Uterus (tissue), 4 donors: ENCODE data around the gene DHRS12. TPM values are rescaled to one million over a fixed set of nuclear protein-coding genes. Genes with fewer than 3 reads are reported as not detected.

Experiments used
- DNase-seq, 2 donors: peaks; one replicate each; pipeline ENCODE4 v3.0.0-alpha.2; 2019 to 2020
- H3K27ac ChIP-seq, 2 donors: fragments of 200-600 bp; sonication (generic); 1 replicate in 1 of 2; 2 replicates in 1 of 2; pipeline ENCODE4 v1.5.1; 2016 to 2018
- H3K27me3 ChIP-seq, 2 donors: fragments of 200-600 bp; sonication (generic); one replicate each; pipeline ENCODE4 v1.5.1; 2018 to 2019; ENCODE audit warnings: control low read depth in 1 of 2
- H3K36me3 ChIP-seq, 2 donors: fragments of 200-600 bp; sonication (generic); one replicate each; pipeline ENCODE4 v1.5.1; 2019; ENCODE audit warnings: control low read depth in 1 of 2
- H3K4me1 ChIP-seq, 2 donors: fragments of 200-600 bp; sonication (generic); one replicate each; pipeline ENCODE4 v1.5.1; 2018 to 2019; ENCODE audit warnings: control low read depth in 1 of 2
- H3K4me3 ChIP-seq, 2 donors: fragments of 200-600 bp; sonication (generic); 1 replicate in 1 of 2; 2 replicates in 1 of 2; pipeline ENCODE4 v1.5.1; 2018 to 2019; ENCODE audit warnings: mild to moderate bottlenecking in 1 of 2
- H3K9me3 ChIP-seq, 2 donors: fragments of 200-600 bp; sonication (generic); one replicate each; pipeline ENCODE4 v1.5.1; 2019; ENCODE audit warnings: control low read depth in 1 of 2
- CTCF ChIP-seq, 4 experiments: fragments of 200-600 bp in 2 of 4; fragments of 450-650 bp in 2 of 4; sonication (generic) in 2 of 4; IDR thresholded peaks; one replicate each; pipeline ENCODE4 v1.5.1; 2016 to 2019; ENCODE audit warnings: antibody characterized with exemption in 4 of 4, mild to moderate bottlenecking in 2 of 4, moderate library complexity in 1 of 4
- POLR2A ChIP-seq, 2 donors: fragments of 450-650 bp; IDR thresholded peaks; one replicate each; pipeline ENCODE4 v1.6.1; 2016; ENCODE audit warnings: antibody characterized with exemption in 2 of 2, mild to moderate bottlenecking in 1 of 2, moderate library complexity in 1 of 2
- intact Hi-C: fragments of 100-400 bp; cut with DNase I; formaldehyde crosslinking; loops from one replicate; pipeline ENCODE4 v1.15.1; 2023; ENCODE audit warnings: low total_unique reads
- total RNA-seq, 4 donors: library from RNA; depleted of rRNA in 3 of 4; stranded (reverse); fragments of >200 nt in 3 of 4; gene quantifications; one replicate each; pipeline versions ENCODE4 v1.1.0 to v1.2.4, GENCODE V29; 2014 to 2023
- donor health status: DM: yes; HTN: yes; CAD: no.

Gene DHRS12
- total RNA-seq, 4 donors from 2014 or later, result 5.4 to 18.8 (median 8.5) TPM

DNA sequence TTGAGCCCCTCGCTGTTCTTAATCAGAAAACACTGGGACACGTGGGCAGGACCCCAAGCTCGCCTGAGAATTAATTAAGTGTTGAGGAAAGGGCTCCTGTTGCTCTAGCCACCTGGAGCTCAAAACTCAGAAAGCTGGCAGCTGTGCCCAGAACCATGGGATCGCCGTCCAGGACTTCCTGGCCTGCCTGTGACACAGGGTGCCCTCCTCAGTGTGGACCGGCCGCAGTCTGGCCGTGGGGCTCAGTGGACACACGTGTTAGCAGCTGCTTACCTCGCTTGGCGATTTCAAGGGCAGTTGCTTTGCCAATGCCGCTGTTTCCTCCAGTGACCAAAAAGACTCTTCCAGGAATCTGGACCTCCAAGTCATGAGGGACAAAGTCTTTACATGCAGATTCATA is 4.7 kb downstream of the DHRS12 start:
- no peak overlapping the region for H3K4me3 ChIP-seq
- no peak for DNase-seq
- intact Hi-C loops, result no loop called here
- H3K36me3 ChIP-seq, result no peaks in the 10 kb centered on the region
- H3K4me1 ChIP-seq, result peaks cover 4 to 14% of the 10 kb centered on the region in 2 donors
- TF ChIP-seq CTCF (IDR thresholded peaks at IDR 0.05) (no peak), POLR2A (IDR thresholded peaks at IDR 0.05) (no peak)
- H3K27me3 ChIP-seq, result no peaks in the 10 kb centered on the region
- H3K27ac ChIP-seq, result no peak overlapping the region
- H3K9me3 ChIP-seq, result no peaks in the 10 kb centered on the region

- Histone ChIP-seq H3K4me1 (peaks cover 4 to 11% of the 10 kb centered on the region in 2 donors), H3K27ac (no peak overlapping the region), H3K36me3 (no peaks in the 10 kb centered on the region), H3K27me3 (no peaks in the 10 kb centered on the region), H3K4me3 (no peak overlapping the region), H3K9me3 (no peaks in the 10 kb centered on the region)
- peak; percentile 47 to 65 for DNase-seq
- TF ChIP-seq CTCF (IDR thresholded peaks at IDR 0.05) (peak in 3 of 4 experiments; percentile 30 to 57 (median 45)), POLR2A (IDR thresholded peaks at IDR 0.05) (no peak)
- intact Hi-C loops, result no loop called here
Observed at GRCh38 chr13:51797664-51798488, 6.1 kb downstream of the DHRS12 start.

GRCh38 chr13:51796546-51796945 is 7.4 kb downstream of the DHRS12 start:
- H3K36me3 ChIP-seq, result no peaks in the 10 kb centered on the region
- intact Hi-C loops, result no loop called here

DNA sequence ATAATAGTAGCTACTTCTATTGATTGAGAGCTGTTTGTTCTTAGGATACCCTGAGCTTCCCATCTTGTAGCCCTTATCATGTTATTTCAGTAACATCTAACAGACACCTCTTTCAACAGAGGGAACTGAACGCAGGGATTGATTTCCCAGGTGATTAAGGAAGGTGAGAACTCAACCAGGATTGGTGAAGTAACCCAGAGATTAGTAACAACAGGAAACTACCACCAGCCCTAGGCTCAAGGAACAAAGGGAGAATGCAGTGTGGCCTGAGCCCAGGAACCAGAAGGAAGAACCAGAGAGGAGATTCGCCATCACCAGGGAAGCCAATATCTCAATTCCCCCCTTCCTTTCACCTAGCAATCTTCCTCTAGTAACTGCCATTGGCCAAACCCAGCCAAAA is 8.5 kb downstream of the DHRS12 start:
- no peaks in the 10 kb centered on the region for H3K27me3 ChIP-seq
- TF ChIP-seq CTCF (IDR thresholded peaks at IDR 0.05), result no peak
- no peak for TF ChIP-seq POLR2A (IDR thresholded peaks at IDR 0.05)
- DNase-seq, result no peak
- peaks cover 0 to 2% of the 10 kb centered on the region in 2 donors for H3K4me1 ChIP-seq
- intact Hi-C loops, result no loop called here
- no peak overlapping the region for H3K27ac ChIP-seq
- no peak overlapping the region for H3K4me3 ChIP-seq
- no peaks in the 10 kb centered on the region for H3K36me3 ChIP-seq
- H3K9me3 ChIP-seq, result no peaks in the 10 kb centered on the region

More at GRCh38 chr13:51796546-51796945, 7.4 kb downstream of the DHRS12 start:
- Histone ChIP-seq H3K4me1 (peaks cover 0 to 4% of the 10 kb centered on the region in 2 donors), H3K9me3 (no peaks in the 10 kb centered on the region), H3K4me3 (no peak overlapping the region), H3K27me3 (no peaks in the 10 kb centered on the region), H3K27ac (no peak overlapping the region)
- TF ChIP-seq CTCF (IDR thresholded peaks at IDR 0.05), result no peak
- TF ChIP-seq POLR2A (IDR thresholded peaks at IDR 0.05), result no peak
- DNase-seq, result no peak

GRCh38 chr13:51794964-51795363 is 9.0 kb downstream of the DHRS12 start:
- H3K4me3 ChIP-seq, result no peak overlapping the region
- H3K36me3 ChIP-seq, result no peaks in the 10 kb centered on the region
- no peak for TF ChIP-seq CTCF (IDR thresholded peaks at IDR 0.05)
- TF ChIP-seq POLR2A (IDR thresholded peaks at IDR 0.05), result no peak
- H3K27me3 ChIP-seq, result no peaks in the 10 kb centered on the region
- intact Hi-C loops, result no loop called here
- H3K4me1 ChIP-seq, result no peaks in the 10 kb centered on the region
- DNase-seq, result no peak
- H3K27ac ChIP-seq, result no peak overlapping the region
- no peaks in the 10 kb centered on the region for H3K9me3 ChIP-seq
